Mucosa of descending colon (tissue), 3 donors: ENCODE data around the gene NT5DC2. TPM values are rescaled to one million over a fixed set of nuclear protein-coding genes. Genes with fewer than 3 reads are reported as not detected.

ENCODE experiments used
- ATAC-seq: fragments of 200-7000 bp; cut with Tn5 transposase; one replicate; pipeline ENCODE4 v1.9.1; 2020; ENCODE audit warnings: mild to moderate bottlenecking, moderate library complexity
- DNase-seq, 3 donors: peaks; one replicate each; pipeline ENCODE4 v3.0.0-alpha.2; 2020
- H3K36me3 ChIP-seq: fragments of 200-600 bp; one replicate; pipeline ENCODE4 v1.8.0; 2021; ENCODE audit warnings: low read depth, mild to moderate bottlenecking
- H3K4me1 ChIP-seq: fragments of 200-600 bp; one replicate; pipeline ENCODE4 v1.8.0; 2021; ENCODE audit warnings: low read depth, mild to moderate bottlenecking
- H3K4me3 ChIP-seq: fragments of 200-600 bp; one replicate; pipeline ENCODE4 v1.8.0; 2021; ENCODE audit warnings: mild to moderate bottlenecking
- H3K9me3 ChIP-seq: fragments of 200-600 bp; one replicate; pipeline ENCODE4 v1.8.0; 2021; ENCODE audit warnings: mild to moderate bottlenecking
- intact Hi-C, 2 donors: fragments of 100-400 bp; cut with DNase I in 1 of 2; cut with micrococcal nuclease in 1 of 2; formaldehyde crosslinking; loops; one replicate each; pipeline versions ENCODE4 v1.11.0 to v1.11.1; 2022; cut with DNase I, micrococcal nuclease
- total RNA-seq, 3 donors: library from RNA; stranded (reverse); fragmentation: NEBNext Ultra II Directional in 2 of 3; extraction: Animal tissue kit (Norgen Biotek cat#: 25700) in 2 of 3; gene quantifications; one replicate each; pipeline versions ENCODE4 v1.2.1 to v1.2.4, GENCODE V29; 2021 to 2023
- TF ChIP-seq, protein P1 (sequence below): fragments of 200-600 bp; IDR thresholded peaks from one replicate; pipeline ENCODE4 v1.8.0; 2022; ENCODE audit warnings: antibody characterized with exemption, mild to moderate bottlenecking
- donor health status: DM: no; HTN: no; CAD: no; lungs with moderate emphysema.
- donor health status: DM: no; HTN: no; CAD: no.
- donor health status: DM: no; HTN: yes; CAD: no.

NT5DC2 gene
- total RNA-seq, 3 donors from 2014 or later = 5.7 to 20.2 (median 17.2) TPM

DNA sequence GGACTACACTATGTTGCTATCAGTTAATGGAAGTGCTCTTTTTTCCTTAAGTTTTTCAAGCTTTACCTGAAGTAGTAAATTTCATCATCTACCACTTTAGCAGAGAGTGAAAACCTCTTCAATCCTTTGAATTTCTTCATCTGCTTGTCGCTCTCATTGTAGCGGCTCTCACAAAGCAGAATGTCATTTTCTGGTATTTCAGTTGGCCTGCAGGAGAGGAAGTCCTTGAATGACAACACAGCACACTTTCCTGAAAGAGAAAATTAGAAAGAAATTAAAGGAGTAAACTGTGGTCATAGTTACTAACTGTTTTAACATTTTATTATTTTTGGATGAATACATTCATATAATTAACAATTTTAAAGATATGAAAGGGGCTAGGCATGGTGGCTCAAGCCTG, 30.3 kb upstream of the NT5DC2 start:
- no peaks in the 10 kb centered on the region for H3K36me3 ChIP-seq
- intact Hi-C loops = no loop called here
- no peak for ATAC-seq

DNA sequence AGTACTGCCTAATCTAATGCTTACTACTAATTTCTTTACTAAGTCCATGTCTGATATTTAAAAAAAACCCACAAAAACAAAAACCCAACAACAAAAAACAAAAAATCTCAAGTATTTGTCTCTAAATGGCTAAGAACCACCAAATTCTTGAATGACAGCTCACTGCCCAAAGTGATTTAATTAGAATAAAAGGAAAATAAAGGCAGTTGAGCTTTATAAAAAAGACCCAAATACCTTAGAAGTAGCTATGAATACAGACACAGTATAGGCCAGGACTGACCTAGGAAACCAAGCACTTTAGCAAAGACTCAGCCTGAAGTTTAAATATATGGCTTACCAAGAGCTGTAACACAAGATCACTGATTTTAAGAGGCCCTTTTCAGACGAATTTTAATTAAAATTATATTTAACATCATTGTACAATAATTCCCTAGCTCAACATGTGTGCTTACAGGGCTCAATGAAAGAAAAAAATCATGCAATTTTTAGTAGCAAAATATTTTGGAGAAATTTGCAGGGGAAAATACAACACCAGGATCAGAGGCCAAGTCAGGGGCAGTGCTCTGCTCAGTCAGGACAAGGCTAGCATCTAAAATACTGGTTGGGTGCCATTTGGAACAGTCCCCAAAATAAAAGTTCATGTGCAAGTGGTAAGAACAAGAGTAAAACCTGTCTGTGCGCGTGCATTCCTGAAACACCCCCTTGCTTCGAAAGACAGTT, 27.5 kb upstream of the NT5DC2 start:
- no peaks in the 10 kb centered on the region for H3K36me3 ChIP-seq
- DNase-seq (no peak), ATAC-seq (no peak)
- H3K4me1 ChIP-seq = no peaks in the 10 kb centered on the region
- no peaks in the 10 kb centered on the region for H3K9me3 ChIP-seq
- intact Hi-C loops = no loop called here
- H3K4me3 ChIP-seq = no peak overlapping the region
- TF ChIP-seq, protein P1, sequence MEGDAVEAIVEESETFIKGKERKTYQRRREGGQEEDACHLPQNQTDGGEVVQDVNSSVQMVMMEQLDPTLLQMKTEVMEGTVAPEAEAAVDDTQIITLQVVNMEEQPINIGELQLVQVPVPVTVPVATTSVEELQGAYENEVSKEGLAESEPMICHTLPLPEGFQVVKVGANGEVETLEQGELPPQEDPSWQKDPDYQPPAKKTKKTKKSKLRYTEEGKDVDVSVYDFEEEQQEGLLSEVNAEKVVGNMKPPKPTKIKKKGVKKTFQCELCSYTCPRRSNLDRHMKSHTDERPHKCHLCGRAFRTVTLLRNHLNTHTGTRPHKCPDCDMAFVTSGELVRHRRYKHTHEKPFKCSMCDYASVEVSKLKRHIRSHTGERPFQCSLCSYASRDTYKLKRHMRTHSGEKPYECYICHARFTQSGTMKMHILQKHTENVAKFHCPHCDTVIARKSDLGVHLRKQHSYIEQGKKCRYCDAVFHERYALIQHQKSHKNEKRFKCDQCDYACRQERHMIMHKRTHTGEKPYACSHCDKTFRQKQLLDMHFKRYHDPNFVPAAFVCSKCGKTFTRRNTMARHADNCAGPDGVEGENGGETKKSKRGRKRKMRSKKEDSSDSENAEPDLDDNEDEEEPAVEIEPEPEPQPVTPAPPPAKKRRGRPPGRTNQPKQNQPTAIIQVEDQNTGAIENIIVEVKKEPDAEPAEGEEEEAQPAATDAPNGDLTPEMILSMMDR = no peak

More for the DNA sequence above, 30.3 kb upstream of the NT5DC2 start:
- Histone ChIP-seq H3K4me3 (no peak overlapping the region), H3K9me3 (no peaks in the 10 kb centered on the region), H3K4me1 (no peaks in the 10 kb centered on the region)
- TF ChIP-seq, protein P1 = no peak
- DNase-seq = no peak

DNA sequence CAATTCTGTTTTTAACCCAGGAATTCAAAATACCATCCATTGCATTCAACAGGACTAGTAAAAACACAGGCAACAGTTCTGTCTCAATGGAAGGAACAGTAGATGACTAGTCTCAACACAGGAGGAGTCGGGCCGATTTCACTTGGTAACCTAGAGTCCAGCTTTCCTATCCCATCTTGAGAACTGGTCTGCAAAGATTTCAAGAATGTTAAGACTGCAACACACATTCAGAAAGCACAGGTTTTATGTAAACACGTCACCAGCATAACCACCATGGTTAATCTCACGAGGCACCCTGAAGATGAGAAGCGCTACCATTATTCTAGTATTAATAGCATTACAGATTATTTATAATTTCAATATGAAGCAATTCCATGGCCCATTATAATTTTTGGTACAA, 24.8 kb upstream of the NT5DC2 start:
- intact Hi-C loops = no loop called here
- ATAC-seq (no peak), DNase-seq (no peak)
- Histone ChIP-seq H3K4me3 (no peak overlapping the region), H3K36me3 (no peaks in the 10 kb centered on the region), H3K4me1 (no peaks in the 10 kb centered on the region), H3K9me3 (no peaks in the 10 kb centered on the region)
- TF ChIP-seq, protein P1 = no peak

DNA sequence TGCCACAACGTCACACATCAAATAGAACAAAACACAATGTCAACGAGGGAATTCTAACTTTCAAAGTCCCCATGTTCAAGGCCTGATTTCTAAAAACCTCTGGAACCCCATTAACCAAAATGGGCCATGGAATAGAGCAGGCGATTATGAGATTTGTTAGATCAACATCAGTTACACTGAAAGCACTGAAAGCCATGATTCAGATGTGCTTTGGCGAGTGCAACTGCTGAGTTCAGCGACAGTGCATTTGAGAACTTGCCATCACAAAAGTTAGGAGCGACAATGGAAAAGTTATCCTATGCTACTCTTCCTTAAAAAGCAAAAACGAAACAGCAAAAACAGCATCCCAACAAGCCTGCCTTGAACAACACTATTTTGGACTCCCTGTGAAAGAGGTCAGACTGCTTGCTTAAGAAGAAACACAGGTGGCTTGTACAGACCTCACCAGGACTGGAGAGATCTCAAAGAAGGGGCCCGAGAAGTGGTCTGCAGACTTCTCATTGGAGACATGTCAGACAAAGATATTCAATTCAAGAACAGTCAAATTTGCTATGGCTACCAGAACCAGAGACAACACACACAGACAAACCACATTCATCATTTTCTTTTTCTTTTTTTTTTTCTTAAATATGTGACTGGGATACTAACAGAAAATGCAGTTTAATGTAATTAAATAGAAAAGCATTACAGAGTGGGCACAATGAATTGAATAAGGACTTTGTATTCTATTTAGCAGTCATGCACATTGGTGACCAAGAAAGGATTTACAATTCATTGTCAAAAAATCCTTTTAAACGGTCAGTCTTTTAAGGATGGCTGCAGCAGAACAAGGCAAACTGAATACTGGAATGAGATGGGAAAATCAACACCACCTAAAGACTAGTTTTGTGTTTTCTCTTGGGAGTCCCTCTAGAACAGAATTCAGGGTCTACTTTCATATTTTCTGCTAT, 23.6 kb upstream of the NT5DC2 start:
- intact Hi-C loops = no loop called here
- TF ChIP-seq, protein P1 = no peak
- Histone ChIP-seq H3K9me3 (no peaks in the 10 kb centered on the region), H3K4me1 (no peaks in the 10 kb centered on the region), H3K4me3 (no peak overlapping the region), H3K36me3 (no peaks in the 10 kb centered on the region)
- ATAC-seq (no peak), DNase-seq (no peak)

DNA sequence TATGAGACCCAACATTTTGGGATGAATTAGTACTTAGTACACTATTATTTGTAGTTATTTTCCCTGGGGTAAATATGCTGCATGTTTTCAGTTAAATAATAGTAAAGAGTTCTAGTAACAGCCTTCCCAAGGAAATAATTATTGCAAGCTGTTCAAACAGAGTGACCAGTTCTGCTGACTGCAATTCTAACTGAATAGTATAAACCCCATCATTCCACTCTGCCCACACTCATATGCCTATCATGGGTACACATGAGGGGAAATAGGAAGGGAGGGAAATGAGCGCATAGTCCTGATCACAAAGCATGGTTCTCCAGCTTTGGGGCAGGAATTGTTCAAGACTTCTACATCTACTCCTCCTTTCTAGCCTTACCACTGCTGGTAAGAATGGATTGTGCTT, 21.4 kb upstream of the NT5DC2 start:
- no peaks in the 10 kb centered on the region for H3K4me1 ChIP-seq
- TF ChIP-seq, protein P1 = no peak
- intact Hi-C loops = no loop called here
- ATAC-seq (no peak), DNase-seq (no peak)
- no peaks in the 10 kb centered on the region for H3K36me3 ChIP-seq
- no peaks in the 10 kb centered on the region for H3K9me3 ChIP-seq
- H3K4me3 ChIP-seq = no peak overlapping the region
